Body of pancreas (tissue), 4 donors: ENCODE measurements around the gene TRMT44. TPM values are rescaled to one million over a fixed set of nuclear protein-coding genes. Genes with fewer than 3 reads are reported as not detected.

Experiments used
- ATAC-seq: fragments of 150-250 bp; one replicate; pipeline ENCODE4 v1.9.1; 2016
- DNase-seq, 4 donors: peaks; one replicate each; pipeline ENCODE4 v3.0.0-alpha.2; 2019
- H3K27ac ChIP-seq, 4 donors: fragments of 200-600 bp; sonication (generic); 1 replicate in 3 of 4; 2 replicates in 1 of 4; pipeline versions ENCODE4 v1.5.1 to v1.6.1; 2016 to 2019; ENCODE audit warnings: mild to moderate bottlenecking in 1 of 4, mixed read lengths in 1 of 4, moderate library complexity in 1 of 4
- H3K27me3 ChIP-seq, 2 donors: fragments of 200-600 bp; sonication (generic); one replicate each; pipeline ENCODE4 v1.6.0; 2016; ENCODE audit warnings: mild to moderate bottlenecking in 1 of 2
- H3K36me3 ChIP-seq, 2 donors: fragments of 200-600 bp; sonication (generic); replicated peaks in 1 of 2; 2 replicates each; pipeline ENCODE4 v1.5.1; 2016; ENCODE audit warnings: low read depth in 2 of 2; ENCODE audit not compliant: insufficient read depth in 1 of 2
- H3K4me1 ChIP-seq: fragments of 200-600 bp; sonication (generic); one replicate; pipeline ENCODE4 v1.6.0; 2016
- H3K4me3 ChIP-seq, 2 donors: fragments of 200-600 bp; sonication (generic); 1 replicate in 1 of 2; 2 replicates in 1 of 2; pipeline ENCODE4 v1.5.1; 2016 to 2019
- H3K9me3 ChIP-seq, 3 donors: fragments of 200-600 bp; sonication (generic); 1 replicate in 2 of 3; 2 replicates in 1 of 3; pipeline ENCODE4 v1.5.1; 2016
- POLR2A ChIP-seq, 3 donors: fragments of 450-650 bp; IDR thresholded peaks; one replicate each; pipeline ENCODE4 v1.6.1; 2016; ENCODE audit warnings: antibody characterized with exemption in 3 of 3, mild to moderate bottlenecking in 2 of 3
- WGBS, 2 donors: methylation state at CpG; one replicate each; pipeline ENCODE4 v1.1.5; 2017; 5-methylcytosine and 5-hydroxymethylcytosine counted together
- intact Hi-C: fragments of 100-400 bp; cut with DNase I; formaldehyde crosslinking; loops from one replicate; pipeline ENCODE4 v1.15.1; 2023
- total RNA-seq, 2 donors: library from RNA; depleted of rRNA; stranded (reverse); fragments of >200 nt; gene quantifications; one replicate each; pipeline ENCODE4 v1.1.0, GENCODE V29; 2016
- TF ChIP-seq, protein P1 (sequence below), 7 experiments: fragments of 450-650 bp in 4 of 7; fragments of 200-600 bp in 3 of 7; sonication (generic) in 3 of 7; IDR thresholded peaks; one replicate each; pipeline ENCODE4 v1.5.1; 2016 to 2019; ENCODE audit warnings: antibody characterized with exemption in 7 of 7

TRMT44 gene
- total RNA-seq, 2 donors from 2014 or later, result 13.2 to 60.0 TPM

DNA sequence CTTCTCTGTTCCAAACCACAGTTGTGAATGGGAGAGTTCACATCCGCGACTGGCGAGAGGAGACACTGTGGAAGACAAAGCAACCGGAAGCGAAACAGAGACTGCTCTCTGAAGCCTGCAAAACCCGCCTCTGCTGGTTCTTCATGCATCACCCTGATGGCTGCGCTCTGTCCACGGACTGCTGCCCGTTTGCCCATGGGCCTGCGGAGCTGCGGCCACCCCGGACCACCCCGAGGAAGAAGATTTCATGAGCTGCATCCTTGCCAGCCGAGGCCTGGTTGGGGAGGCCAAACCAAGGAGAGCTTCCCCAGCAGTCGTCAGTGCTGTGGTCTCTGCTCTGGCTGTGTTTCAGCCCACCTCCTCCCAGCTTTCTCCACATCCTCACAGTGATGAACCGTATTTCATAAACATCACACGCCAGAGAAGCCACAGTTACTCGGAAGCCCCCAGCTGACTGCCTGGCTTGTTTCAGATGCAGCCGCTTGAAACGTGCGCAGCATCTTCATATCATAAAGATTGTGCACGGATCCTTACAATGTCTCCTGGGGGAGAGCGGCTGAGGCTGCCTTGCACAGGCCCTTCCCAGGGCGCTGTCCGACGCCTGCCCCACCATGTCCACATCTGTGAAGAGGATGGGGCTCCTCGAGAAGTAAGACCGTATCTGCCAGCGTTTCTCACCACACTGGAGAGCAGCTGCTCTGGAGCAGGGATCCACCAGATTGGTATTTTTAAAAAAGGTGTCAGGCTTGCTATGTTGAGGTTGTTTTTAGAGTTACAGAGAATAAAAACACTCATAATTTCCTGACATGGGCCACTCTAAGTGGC is 35.4 kb downstream of the TRMT44 start:
- H3K36me3 ChIP-seq, result peaks cover 0 to 2% of the 10 kb centered on the region in 2 donors
- H3K4me1 ChIP-seq, result no peaks in the 10 kb centered on the region
- ATAC-seq, result no peak
- H3K27ac ChIP-seq, result no peak overlapping the region
- TF ChIP-seq POLR2A (IDR thresholded peaks at IDR 0.05), result no peak
- TF ChIP-seq, protein P1, sequence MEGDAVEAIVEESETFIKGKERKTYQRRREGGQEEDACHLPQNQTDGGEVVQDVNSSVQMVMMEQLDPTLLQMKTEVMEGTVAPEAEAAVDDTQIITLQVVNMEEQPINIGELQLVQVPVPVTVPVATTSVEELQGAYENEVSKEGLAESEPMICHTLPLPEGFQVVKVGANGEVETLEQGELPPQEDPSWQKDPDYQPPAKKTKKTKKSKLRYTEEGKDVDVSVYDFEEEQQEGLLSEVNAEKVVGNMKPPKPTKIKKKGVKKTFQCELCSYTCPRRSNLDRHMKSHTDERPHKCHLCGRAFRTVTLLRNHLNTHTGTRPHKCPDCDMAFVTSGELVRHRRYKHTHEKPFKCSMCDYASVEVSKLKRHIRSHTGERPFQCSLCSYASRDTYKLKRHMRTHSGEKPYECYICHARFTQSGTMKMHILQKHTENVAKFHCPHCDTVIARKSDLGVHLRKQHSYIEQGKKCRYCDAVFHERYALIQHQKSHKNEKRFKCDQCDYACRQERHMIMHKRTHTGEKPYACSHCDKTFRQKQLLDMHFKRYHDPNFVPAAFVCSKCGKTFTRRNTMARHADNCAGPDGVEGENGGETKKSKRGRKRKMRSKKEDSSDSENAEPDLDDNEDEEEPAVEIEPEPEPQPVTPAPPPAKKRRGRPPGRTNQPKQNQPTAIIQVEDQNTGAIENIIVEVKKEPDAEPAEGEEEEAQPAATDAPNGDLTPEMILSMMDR (IDR thresholded peaks at IDR 0.05), result no peak
- no peaks in the 10 kb centered on the region for H3K27me3 ChIP-seq
- no peaks in the 10 kb centered on the region for H3K9me3 ChIP-seq
- no peak overlapping the region for H3K4me3 ChIP-seq
- no peak for DNase-seq
- intact Hi-C loops, result no loop called here
- 84 to 89% methylated on average over 19 to 29 of the region's 29 CpGs for WGBS, 2 donors

DNA sequence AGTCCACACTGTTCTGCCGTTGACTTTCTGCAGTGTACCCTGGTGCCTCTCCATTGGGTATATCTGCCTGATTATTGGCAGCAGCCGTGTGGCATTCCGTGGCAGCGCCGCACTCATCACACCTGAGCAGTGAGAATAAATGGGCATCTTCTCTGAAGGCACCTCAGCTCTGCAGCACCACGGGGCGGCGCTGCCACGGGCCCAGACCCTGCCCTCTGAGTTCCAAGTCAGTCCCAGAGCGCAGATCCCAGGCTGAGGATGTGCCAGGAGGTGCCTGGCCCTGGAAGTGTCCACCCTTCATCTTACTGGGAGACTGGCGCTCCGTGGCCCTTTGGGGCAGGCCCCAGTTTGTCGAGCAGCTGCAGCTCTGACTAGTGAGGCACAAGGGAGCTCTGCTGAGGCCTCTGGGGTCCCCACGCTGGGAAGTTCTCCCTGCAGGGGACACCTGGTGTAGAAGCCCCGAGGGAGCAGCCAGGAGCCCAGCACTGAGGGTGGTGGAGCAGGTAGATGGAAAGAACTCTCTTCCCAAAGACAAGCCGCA is 36.6 kb downstream of the TRMT44 start:
- Histone ChIP-seq H3K27me3 (no peaks in the 10 kb centered on the region), H3K36me3 (peaks cover 0 to 2% of the 10 kb centered on the region in 2 donors), H3K27ac (no peak overlapping the region), H3K4me3 (no peak overlapping the region), H3K4me1 (no peaks in the 10 kb centered on the region), H3K9me3 (no peaks in the 10 kb centered on the region)
- ATAC-seq, result no peak
- TF ChIP-seq POLR2A (IDR thresholded peaks at IDR 0.05), result no peak
- TF ChIP-seq, protein P1 (IDR thresholded peaks at IDR 0.05), result no peak
- intact Hi-C loops, result no loop called here
- 88 to 89% methylated on average over 10 to 16 of the region's 16 CpGs for WGBS, 2 donors
- no peak for DNase-seq

DNA sequence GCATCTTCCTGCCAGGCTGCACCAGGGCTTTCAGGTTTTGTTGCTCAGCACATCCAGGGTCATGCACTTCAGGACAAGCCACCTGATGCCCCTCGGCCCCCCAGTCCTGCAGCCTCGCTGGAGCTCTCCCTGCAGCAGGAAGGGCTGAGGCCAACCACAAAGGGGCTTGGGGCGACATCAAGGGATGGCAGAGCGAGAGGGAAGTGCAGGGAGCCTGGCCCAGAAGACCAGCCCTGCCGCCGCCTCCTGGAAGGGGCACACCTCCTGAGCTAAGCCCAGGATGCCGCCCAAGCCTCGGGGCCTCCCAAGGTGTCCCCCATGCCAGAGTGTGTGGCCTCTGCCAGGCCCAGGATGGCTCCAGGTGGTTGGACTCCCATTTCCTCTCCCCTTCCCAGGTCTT is 37.1 kb downstream of the TRMT44 start:
- Histone ChIP-seq H3K36me3 (peaks cover 0 to 2% of the 10 kb centered on the region in 2 donors), H3K27me3 (no peaks in the 10 kb centered on the region), H3K9me3 (no peaks in the 10 kb centered on the region), H3K27ac (no peak overlapping the region), H3K4me3 (no peak overlapping the region), H3K4me1 (no peaks in the 10 kb centered on the region)
- DNase-seq (no peak), ATAC-seq (no peak)
- no peak for TF ChIP-seq POLR2A (IDR thresholded peaks at IDR 0.05)
- TF ChIP-seq, protein P1 (IDR thresholded peaks at IDR 0.05), result no peak
- 98% methylated on average over 7 of the region's 8 CpGs; no CpG with 5 or more reads in 1 of the 2 donors for WGBS, 2 donors
- intact Hi-C loops, result no loop called here

- peaks cover 0 to 2% of the 10 kb centered on the region in 2 donors for H3K36me3 ChIP-seq
- no peak overlapping the region for H3K27ac ChIP-seq
- 89 to 95% methylated on average over 7 to 9 of the region's 9 CpGs for WGBS, 2 donors
- TF ChIP-seq, protein P1 (IDR thresholded peaks at IDR 0.05), result no peak
- TF ChIP-seq POLR2A (IDR thresholded peaks at IDR 0.05), result no peak
- intact Hi-C loops, result no loop called here
- H3K9me3 ChIP-seq, result no peaks in the 10 kb centered on the region
- H3K4me1 ChIP-seq, result no peaks in the 10 kb centered on the region
- ATAC-seq (no peak), DNase-seq (no peak)
- H3K4me3 ChIP-seq, result no peak overlapping the region
- H3K27me3 ChIP-seq, result no peaks in the 10 kb centered on the region
These were observed 37.8 kb downstream of the TRMT44 start for GRCh38 chr4:8478371-8478770.
